ENCODE data around the gene KCNJ9.

The KCNJ9 gene

DNA sequence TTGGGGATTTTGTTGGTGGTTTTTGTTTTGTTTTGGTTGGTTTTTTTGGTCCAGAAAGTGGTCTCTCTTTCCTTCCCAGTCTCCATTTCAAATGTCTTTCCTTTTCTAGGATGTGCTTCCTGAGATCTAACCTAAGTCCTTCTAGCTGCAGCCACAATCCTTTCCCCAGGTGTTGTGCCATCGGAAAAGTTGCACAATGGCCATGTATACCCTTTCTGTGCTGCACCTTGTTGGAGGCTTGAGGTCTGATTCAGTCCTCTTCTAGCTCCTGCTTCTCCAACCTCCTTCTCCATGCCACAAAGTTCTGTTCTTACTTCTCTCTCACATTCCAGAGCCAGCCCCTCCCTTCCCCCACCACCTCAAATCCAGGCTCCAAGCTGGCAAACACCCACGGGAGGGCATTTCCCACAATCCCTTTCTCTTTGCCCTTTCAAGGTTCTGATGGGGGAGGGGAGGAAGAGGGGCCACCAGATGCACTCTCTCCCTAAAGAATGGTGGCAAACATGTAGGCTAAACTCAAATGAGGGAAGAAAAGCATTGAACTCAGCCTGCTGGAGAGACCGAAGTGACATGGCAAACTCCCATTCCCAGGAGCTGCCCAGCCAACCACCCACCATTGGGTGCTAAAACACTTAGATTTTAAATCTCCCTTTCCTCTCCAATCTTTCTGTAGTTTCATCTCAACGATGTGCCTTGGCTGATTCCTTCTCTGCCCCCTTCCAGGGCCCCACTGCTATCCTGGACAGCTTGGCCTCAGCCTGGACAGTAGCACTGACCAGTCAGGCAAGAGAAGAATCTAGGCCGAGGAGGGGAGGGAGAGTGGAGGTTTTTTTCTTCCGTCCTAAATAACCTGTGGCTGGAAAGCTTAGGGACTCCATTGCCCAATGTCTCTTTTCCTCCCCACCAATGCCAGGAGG lies 14.3 kb upstream of the KCNJ9 start:
- no peak for DNase-seq

DNA sequence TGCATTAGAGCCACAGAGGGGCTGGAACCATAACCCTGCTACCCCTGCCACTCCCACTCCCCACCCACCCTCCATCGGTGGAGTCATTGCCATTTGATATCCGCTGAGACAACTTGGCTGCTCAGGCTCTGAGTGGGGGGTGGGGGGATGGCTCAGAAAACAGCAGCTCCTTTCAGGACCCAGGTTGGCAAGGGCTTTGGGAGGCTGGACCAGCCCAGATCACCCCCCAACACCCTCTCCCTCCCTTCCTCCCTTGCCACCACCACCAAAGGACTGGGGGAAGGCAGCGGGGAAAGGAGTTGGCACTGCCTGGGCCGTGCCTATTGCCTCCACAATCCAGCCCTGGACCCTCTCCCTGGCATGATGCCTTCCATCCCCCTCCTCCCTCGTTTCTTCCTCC lies 13.1 kb upstream of the KCNJ9 start:
- DNase-seq, result no peak

DNA sequence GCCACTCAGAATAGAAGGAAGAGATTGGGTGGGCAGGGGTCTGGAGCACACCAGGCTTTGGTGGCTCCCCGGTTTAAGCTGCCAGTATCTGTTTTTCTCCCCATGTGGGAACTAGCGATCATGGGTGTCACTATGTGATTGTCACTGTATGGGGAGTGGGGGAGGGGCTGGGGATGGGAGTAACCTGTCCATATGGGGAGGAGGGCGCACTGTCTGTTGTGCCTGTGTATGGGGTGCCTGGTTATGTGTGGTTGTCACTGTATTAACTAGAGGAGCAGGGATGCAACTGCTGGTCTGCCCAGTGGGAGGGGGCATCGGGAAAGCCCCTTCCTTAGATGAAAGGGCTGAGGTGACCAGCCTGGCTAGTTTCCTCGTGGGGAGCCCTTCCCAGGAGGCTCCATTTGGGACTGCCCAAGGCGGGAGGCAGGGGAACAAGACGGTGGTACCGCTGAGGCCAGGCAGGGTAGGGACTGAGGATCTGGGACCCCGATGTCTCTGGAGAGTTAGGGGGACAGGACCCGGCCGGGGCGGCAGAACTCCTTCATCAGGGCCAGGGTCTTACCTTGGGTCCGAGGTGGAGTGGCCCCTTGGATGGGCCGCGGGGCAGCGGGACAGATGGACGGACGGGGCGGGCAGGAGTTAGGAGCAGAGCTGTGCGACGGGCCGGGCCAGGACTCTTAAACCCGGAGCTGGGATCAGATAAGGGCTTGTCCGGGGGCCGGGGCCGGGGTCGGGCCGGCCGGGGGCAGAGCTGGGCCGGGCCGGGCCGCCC lies 11.7 kb upstream of the KCNJ9 start, which contains the start of gene KCNJ10:
KCNJ10 (minus strand) TSS at position 701 of the 772 bp plus-strand sequence. CDS start 27,628 bp downstream, outside the sequence.
- no peak for DNase-seq

DNA sequence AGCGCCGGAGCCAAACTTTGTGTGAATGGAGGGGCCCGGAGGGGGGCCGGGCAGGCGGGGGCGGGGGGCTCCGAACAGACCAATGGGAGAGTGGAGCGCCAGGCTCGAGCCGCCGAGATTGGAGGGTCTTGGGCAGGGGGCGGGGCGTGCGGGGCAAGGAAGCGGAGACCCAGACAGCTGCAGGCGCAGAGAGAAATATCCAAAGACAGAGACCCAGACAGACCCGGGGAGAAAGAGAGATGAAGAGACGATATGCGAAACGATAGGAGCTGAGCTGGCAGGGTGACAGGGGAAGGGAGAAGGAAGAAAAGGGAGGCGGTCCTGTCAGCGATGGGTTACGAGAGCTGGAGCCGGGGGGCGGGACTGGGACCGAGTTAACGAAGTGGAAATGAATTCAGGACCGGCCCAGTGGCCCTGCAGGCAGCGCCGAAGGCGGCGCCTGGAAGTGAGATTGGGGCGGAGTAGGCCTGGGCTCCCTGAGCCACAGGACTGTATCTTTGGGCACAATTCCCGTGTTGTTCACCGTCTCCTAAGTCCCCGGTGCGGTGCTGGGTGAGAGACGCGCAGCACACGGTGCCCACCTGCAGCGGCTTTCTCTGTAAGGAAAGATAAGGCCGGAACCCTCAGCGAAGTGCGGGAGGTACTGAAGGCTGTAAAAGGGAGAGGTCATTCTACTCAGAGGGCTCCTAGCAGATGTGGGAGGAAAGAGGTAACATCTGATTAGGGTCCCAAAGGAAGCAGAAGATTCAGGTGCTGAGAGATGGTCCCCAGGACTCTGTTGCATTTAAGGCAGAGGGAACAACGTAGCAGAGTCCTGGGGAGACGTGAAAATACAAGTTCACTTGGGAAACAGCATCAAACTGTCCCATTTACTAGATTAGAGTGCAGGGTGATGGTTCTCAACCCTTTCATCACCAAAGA lies 10.8 kb upstream of the KCNJ9 start:
- peak; percentile 81 for DNase-seq

DNA sequence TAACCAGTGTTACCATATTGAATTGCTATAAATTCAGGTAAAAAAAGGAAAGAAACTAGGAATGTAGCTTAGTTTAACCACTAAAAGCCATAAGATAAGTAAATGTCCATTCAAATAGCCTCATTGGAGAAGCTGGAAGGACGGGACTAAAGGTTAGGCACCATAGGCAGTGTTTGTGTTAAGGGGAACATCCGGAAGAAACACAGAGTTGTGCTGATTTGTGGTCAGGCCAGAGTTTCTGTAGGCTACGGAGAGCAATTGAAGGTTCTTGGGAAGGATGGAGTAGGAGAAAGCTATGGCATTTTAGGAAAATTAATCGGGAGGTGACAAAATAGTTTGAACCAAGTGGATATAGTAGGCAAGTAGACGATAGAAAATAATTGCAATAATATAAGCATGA lies 10.0 kb upstream of the KCNJ9 start:
- DNase-seq, result no peak

DNA sequence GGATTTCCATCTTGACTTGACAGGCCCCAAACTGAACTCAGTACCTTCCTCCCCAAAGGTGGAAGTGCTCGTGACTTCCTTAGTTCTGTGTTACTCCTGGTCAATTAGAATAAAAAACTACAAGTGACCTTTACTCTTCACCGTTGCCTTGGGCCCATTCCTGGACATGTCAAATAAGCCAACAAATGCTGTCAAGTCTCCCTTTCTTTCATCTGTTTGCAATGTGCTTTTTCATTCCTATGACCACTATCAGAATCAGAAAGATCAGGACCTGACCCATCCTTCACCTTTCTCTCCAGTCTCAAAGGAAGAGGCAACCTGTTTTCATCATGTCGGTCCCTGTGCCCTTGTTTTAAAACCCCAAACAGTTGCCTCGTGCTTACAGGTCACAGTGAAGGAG lies 6.5 kb upstream of the KCNJ9 start:
- DNase-seq, result no peak

DNA sequence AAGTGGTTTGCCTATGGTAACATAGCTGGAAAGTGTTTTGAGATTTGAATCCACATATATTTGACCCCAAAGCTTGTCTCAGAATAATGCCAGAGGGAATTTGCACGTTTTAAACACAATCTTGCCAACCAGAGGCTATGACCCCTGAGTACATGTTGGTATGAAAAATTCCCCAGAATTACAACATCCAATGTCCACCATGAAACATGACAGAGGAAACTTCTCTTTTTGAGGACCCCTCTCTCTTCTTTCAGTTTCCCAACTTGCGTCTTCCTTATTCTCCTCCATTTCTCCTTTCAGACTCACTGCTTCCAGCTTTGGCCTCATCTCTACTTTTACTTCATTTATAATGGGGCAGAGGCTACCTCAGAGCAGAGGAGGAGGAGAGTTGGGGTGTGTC lies 5.5 kb upstream of the KCNJ9 start:
- no peak for DNase-seq

DNA sequence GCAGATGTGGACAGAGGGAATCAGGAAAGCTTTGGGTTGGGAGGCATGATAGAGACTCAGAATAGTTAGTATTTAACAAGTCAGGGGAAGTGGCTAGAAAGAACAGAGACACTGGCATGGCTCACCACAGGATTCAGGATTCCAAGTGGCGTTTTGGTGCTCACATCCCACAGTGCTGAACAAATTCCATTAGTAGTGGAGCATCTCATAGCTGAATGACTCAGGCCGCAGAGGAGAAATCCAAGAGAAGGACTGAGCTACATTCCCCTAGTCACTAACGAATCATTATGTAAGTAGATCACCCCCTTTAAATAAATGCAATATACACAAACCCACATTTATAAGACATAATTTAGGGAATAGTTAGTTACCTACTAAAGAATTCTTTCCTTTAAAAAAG lies 5.0 kb upstream of the KCNJ9 start:
- DNase-seq, result no peak

DNA sequence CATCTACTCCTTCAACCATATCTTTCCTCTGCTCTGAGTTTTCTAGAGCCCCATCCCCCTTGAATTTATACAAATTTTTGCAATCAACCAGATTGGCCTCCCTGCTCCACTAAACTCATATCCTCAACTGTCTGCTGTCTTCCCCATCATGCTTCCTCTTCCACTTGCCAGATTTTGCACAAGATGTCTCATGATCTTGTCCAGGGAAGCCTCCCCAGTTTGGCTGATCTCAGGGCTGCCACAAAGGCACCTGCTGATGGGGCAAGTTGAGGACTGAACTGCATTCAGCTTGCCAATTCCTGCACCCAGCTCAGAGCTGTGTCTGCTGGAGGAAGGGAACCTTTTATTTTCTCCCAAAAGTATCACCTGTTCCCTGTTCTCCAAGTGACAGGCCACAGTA lies 3.9 kb upstream of the KCNJ9 start:
- DNase-seq, result no peak

DNA sequence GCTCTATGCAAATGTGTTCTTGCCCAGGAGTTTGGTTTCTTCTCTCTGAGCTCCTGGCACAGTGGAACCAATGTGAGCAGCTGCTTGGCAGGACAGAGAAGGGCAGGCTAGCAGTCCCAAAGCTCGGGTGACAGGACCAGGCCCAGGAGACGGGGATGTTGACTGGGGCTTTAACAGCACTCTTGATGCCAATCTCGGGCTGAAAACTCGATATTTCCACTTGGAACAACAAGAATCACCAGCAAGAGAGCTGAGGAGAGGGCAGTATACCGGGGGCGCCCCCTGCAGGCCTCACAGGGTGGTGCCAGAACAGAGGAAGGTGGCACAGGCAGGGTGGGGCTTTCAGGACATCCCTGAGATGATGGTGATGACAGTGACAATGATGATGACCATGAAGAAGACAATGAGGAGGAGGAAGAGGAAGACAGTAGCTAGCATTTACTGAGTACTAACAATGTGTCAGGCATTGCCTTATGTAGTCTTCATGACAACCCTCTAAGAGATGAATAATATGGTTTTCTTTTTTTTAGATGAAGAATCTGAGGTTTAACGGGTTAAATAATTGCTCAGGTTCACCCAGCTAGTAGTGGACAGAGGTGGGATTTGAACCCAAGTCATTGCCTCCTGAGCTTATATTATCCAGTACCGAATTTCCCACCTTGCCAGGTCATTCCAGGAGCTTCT lies 2.7 kb upstream of the KCNJ9 start:
- DNase-seq, result no peak

DNA sequence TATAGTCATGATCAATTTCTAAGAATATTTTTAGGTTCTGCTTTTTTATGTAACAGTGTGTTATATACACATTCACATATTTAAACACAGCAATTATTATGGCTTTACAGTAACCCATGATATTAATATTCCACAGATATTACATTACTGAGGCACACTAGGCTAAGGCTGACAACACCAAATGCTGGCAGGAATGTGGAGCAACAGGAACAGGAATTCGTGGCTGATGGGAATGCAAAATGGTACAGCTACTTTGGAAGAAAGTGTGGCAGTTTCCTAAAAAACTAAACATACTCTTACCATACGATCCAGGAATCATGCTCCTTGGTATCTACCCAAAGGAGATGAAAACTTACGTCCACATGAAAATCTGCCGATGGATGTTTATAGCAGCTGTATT lies 1.9 kb upstream of the KCNJ9 start:
- no peak for DNase-seq

DNA sequence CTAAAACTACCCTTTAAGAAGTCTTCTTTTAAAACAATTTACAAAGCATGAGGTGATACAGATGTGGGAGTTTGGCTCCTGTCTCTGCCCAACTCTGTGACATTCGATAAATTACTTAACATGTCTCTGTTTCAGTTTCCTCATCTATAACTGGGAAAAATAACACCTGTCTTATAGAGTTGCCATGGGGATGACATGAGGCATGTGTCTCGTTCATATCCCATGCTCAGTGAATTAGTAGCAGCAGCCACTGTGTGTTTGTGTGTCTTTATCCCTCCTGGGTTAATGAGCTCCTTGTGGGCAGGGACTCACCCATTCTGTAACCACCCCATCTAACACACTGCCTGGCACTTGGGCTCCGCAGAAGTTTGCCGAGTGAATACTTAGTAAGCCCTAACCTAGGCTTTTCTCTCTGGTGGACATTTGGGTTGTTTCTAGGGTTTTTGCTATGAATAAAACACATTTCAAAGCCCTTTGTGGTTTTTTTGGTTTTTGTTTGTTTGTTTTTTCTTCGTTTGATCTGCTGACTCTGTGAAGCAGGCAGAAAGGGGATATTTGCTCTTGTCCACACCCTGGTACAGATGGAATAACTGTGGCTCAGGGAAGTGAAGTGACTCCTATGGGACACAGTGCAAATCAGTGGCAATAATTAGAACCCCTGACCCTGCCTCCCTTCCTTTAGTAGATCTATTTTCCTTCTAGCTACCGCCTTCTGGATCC lies 797 bp upstream of the KCNJ9 start:
- DNase-seq, result no peak

DNA sequence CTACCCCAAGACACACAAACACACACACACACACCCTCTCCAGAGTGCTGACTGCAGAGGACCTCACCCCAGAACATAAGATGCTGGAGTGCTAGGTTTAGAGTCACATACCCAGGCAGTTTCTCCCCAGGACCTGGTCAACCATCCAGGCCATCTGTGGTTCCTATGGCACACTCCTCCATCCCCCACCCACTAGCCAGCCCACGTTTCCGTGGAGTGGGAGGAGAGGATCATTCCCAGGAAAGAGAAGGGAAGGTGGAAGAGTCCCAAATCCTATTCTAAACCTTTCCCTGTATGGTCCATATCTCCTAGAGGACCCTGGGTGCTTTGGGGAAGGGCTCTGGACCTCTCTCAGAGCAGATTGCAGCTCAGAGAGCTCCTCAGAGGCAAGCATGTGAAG lies 1.1 kb downstream of the KCNJ9 start:
- no peak for DNase-seq

DNA sequence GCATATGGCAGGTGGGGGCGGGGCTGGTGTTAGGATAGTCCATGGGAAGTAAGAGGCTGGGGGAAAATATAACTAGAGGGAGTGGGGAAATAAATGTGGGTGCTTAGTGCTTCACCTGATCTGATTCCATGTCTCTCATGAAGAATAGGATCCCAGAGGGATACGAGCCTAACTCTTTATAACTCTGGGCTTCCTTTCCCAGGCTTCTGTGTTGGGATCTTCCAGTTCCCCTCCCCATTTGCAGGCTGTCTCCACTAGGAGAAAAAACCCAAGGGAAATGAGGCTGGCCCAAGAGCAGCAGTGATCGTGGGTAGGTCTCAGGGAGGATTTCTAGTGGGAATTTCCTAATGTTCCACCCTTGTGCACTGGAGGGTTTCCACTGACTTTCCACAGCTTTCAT lies 1.6 kb downstream of the KCNJ9 start:
- DNase-seq, result no peak

DNA sequence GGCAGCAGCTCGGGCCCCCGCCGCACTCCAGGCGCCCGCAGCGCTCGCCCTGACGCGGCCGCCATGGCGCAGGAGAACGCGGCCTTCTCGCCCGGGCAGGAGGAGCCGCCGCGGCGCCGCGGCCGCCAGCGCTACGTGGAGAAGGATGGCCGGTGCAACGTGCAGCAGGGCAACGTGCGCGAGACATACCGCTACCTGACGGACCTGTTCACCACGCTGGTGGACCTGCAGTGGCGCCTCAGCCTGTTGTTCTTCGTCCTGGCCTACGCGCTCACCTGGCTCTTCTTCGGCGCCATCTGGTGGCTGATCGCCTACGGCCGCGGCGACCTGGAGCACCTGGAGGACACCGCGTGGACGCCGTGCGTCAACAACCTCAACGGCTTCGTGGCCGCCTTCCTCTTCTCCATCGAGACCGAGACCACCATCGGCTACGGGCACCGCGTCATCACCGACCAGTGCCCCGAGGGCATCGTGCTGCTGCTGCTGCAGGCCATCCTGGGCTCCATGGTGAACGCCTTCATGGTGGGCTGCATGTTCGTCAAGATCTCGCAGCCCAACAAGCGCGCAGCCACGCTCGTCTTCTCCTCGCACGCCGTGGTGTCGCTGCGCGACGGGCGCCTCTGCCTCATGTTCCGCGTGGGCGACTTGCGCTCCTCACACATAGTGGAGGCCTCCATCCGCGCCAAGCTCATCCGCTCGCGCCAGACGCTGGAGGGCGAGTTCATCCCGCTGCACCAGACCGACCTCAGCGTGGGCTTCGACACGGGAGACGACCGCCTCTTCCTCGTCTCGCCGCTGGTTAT lies 2.8 kb downstream of the KCNJ9 start:
- peak; percentile 77 for DNase-seq

DNA sequence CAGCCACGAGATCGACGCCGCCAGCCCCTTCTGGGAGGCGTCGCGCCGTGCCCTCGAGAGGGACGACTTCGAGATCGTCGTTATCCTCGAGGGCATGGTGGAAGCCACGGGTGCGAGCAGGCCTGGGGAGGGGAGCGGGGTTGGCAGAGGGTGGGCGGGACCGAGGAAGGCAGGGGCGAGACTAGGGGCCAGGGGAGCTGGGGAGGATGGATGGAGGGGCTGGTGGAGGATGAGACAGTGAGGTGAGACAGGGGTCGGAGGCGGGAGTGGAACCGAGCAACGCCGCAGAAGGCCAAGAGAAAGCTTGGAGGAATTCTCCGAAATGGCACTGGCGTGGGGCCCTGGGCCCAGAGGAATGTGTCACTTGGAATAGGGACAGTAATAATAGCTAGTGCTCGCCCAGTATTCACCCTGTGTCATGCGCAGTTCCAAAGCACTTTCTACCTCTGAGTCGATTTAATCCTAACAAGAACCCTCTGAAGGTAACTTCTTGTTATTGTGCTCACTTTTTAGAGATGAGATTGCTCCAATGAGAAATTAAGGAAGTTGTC lies 3.5 kb downstream of the KCNJ9 start:
- no peak for DNase-seq

DNA sequence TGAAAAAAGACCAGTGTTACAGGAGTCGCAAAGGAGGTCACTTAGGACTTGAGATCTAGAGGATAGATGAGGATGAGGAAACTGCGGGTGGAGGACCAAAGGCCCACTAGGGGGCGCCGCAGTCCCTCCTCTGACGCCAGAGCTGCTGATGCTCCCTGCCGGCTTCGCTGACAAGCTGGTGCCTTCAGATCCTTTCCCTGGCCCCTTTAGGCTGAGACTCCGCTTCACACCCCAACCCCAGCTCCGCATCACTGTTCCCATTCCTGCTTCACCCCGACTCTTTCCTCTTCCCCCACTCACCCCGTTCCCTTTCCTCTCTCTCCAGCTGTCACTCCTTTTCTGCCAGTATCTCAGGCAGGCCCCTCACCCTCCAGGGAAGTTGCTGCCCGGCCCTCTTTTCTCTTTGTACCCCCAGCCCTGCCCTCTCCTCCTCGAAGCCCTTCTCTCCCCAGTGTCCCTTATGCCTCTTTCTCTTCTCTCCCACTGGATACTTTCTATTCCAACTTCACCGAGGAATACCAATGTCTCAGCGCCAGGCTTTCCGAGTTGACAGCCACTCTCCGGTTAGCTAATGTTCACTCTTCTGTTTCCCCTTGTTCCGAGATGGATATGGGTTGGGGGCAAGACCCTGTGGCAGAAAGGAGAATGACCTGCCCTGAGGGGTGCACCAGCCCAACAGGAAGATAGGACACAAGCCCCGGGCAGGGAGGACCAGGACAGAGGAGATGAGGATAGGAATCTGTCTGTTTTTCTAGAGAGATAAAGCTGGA lies 4.5 kb downstream of the KCNJ9 start:
- DNase-seq, result peak; percentile 30

DNA sequence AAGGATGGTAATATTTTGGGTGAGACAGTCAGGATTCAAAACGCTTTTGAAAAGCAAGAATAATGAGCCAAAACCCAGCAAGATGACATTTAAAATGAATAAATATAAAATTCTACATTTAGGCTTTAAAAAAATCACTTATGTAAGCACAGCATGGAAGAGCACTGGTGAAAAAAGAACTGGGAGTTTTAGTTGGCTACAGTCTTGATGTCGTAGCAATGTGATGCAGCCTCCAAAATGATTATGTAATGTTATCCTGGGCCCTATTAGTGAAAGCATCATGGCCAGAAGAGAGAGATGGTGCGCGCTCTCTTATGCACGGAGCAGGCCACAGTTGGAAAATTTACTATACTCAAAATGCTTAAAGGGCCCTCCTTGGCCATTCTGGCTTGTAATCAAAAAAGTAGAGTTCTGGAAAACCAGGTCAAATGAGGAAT lies 5.1 kb downstream of the KCNJ9 start:
- DNase-seq, result no peak

DNA sequence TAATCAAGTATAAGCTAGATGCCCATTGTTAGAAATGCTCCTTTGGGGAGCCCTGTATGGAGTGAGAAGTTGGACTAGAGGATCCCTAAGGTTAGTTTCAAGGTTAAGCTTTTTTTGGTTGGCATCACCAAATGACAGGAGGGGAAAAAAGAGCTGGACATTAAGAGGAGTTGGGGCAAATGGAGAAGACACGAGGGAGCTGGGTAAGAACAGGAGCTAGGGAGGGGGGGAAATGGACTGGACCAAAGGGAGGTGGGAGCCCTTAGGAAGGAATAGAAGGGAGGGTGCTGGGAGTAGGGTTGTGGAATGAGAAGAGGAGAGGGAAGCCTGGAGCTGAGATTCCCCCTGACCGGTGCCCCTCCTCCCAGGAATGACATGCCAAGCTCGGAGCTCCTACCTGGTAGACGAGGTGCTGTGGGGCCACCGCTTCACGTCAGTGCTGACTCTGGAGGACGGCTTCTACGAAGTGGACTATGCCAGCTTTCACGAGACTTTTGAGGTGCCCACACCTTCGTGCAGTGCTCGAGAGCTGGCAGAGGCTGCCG lies 5.9 kb downstream of the KCNJ9 start:
- DNase-seq, result no peak
